Astrocyte of the cerebellum (primary cell): ENCODE data around the gene HMGB4.

Experiments used
- DNase-seq: peaks from one replicate; pipeline ENCODE4 v3.0.0-alpha.2; 2011; ENCODE audit warnings: low read depth
- H3K4me3 ChIP-seq: 2 replicates; pipeline ENCODE4 v1.5.1; 2011; ENCODE audit warnings: mild to moderate bottlenecking, low read depth, low read length, moderate library complexity
- in situ Hi-C: cut with HindIII; loops from 2 replicates; pipeline ENCODE4 v1.10.0; 2017; ENCODE audit warnings: low sequenced_read_pairs
- TF ChIP-seq, protein P1 (sequence below): IDR thresholded peaks from 2 replicates; pipeline ENCODE4 v1.5.1; 2012; ENCODE audit warnings: low read length, low read depth, moderate library complexity, mild to moderate bottlenecking; ENCODE audit errors: missing control alignments

HMGB4 gene

DNA sequence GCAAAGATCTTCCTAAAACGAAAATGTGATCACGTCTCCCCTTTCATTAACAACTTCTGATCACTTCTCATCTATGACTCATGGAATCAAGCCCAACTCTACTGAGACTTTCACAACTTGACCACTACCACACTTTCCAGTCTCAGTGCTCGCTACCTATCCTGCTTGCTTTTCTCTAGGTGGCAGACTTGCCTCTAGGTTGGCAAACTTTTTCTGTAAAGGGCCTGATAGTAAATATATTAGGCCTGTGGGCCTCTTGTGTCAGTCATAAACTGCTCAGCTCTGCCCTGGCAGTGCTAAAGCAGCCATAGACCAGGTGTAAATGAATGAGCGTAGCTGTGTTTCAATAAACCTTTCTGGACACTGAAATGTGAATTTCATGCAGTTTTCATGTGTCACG lies 21.5 kb upstream of the HMGB4 start:
- TF ChIP-seq, protein P1, sequence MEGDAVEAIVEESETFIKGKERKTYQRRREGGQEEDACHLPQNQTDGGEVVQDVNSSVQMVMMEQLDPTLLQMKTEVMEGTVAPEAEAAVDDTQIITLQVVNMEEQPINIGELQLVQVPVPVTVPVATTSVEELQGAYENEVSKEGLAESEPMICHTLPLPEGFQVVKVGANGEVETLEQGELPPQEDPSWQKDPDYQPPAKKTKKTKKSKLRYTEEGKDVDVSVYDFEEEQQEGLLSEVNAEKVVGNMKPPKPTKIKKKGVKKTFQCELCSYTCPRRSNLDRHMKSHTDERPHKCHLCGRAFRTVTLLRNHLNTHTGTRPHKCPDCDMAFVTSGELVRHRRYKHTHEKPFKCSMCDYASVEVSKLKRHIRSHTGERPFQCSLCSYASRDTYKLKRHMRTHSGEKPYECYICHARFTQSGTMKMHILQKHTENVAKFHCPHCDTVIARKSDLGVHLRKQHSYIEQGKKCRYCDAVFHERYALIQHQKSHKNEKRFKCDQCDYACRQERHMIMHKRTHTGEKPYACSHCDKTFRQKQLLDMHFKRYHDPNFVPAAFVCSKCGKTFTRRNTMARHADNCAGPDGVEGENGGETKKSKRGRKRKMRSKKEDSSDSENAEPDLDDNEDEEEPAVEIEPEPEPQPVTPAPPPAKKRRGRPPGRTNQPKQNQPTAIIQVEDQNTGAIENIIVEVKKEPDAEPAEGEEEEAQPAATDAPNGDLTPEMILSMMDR = no peak
- in situ Hi-C loops = no loop called here
- no peak overlapping the region for H3K4me3 ChIP-seq
- DNase-seq = no peak

DNA sequence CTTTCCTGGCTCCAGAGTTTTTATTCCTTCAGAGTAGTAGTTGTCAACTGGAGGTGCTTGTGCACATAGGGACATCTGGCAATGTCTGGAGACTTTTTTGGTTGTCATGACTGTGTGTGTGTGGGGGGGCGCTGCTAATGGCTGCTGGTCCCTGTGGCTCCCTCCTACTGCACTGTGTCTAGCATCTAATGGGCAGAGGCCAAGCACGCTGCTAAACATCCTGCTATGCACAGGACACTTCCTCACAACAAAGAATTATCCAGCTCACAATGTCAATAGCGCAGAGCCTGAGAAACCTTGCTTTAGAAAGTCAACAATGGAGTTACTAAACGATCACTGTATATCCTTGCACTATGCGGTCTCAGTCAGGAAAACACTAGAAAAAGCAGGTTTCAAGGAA lies 19.7 kb upstream of the HMGB4 start:
- DNase-seq = no peak
- no peak overlapping the region for H3K4me3 ChIP-seq
- in situ Hi-C loops = no loop called here
- TF ChIP-seq, protein P1 = no peak

DNA sequence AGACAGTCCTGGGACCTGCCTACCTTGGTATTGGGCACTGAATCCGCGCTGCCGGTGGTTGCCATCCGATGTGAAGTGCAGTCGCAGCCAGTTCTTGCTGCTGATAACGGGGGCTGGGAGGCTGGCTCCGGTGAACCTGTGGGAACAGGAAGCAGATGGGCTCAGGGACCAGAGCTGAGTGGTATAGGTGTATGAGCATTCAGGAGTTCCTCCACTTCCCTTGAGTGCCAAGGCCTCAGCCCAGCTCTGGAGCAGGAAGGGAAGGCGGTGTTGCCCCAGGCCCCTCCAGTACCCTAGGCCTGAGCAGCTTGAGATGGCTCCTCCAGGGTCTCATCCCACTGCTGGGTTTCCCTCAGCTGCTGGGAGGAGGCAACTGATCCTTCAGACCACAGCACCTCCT lies 17.0 kb upstream of the HMGB4 start:
- TF ChIP-seq, protein P1 = no peak
- H3K4me3 ChIP-seq = no peak overlapping the region
- in situ Hi-C loops = no loop called here
- DNase-seq = no peak

DNA sequence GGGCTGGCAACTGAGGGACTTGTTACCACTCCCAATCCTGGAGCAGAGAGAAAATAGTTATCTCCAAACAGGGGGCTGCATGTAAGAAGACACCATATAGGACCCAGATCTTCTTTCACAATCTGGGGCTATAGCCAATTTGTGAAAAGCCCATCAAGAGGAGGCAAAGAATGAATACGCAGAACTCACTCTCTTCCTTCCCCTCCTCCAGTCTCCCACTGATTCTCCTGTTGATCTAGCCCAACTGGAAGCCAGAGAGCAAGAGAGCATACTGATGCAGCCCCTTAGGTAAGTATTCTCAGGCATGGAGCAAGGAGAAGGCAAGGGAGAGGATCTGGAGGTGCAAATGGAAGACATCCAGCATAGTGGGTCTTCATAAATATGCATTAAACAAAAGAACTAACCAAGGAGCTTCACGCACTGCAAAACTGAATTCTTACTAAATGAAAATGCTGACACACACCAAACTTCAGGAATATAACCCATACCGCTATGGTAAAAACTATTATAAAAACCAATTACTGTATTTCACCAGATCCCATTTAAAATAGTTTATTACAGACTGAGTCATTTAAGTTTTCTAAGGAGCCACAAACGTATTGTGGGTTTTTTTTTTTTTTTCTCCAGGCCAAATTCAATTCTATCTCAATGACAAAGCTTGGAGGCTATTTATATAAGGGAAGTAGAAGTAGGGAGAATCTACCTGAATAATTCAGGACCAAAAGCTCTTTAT lies 15.5 kb upstream of the HMGB4 start:
- H3K4me3 ChIP-seq = no peak overlapping the region
- in situ Hi-C loops = no loop called here
- TF ChIP-seq, protein P1 = no peak
- DNase-seq = no peak

DNA sequence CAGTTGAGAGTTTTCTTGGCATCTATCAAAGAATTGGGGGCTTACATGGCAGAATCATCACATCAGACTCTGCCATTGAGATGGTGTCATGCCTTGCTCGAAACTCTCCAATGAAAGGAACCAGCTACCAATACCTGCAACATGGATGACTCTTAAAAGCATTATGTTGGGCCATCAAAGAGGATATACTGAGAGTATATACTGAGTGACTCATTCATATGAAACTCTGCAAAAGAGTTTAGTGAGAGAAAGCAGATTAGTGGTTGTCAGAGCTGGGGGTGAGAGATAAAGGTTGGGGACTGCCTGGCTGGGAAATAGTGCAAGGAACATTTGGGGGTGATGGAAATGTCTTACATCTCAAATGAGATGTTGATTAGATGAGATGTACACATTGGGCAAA lies 14.7 kb upstream of the HMGB4 start:
- in situ Hi-C loops = no loop called here
- TF ChIP-seq, protein P1 = no peak
- H3K4me3 ChIP-seq = no peak overlapping the region
- no peak for DNase-seq

DNA sequence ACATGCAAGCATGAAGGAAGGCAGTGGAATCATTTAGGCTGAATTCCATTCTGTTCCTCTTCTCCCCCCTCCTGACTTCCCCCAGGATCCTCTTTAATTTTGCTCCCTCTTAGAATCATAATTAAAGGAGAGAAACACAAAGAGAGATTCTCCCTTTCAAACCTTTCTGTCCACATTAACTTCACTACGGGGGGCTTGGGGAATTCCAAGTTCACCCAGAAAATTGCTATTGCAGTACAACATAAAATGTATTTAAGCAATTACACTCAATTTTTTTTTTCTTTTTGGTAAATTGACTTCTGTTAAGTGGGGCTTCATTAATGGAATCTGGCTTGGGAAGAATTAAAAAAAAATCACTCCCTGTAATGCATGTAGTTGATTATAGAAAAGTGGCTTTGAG lies 13.4 kb upstream of the HMGB4 start:
- no peak overlapping the region for H3K4me3 ChIP-seq
- TF ChIP-seq, protein P1 = no peak
- in situ Hi-C loops = no loop called here
- no peak for DNase-seq
